Tibial nerve (tissue), 4 donors: ENCODE results near the gene EXOSC3.

Experiments used
- CTCF ChIP-seq, 5 experiments: fragments of 200-600 bp in 3 of 5; fragments of 450-650 bp in 2 of 5; sonication (generic) in 3 of 5; IDR thresholded peaks; one replicate each; pipeline ENCODE4 v1.5.1; 2016 to 2019; ENCODE audit warnings: antibody characterized with exemption in 5 of 5, mild to moderate bottlenecking in 3 of 5, moderate library complexity in 2 of 5
- EP300 ChIP-seq, 2 donors: sonication (generic); formaldehyde crosslinking; IDR thresholded peaks; one replicate each; pipeline ENCODE4 v1.6.1; 2017; ENCODE audit warnings: antibody characterized with exemption in 2 of 2, mild to moderate bottlenecking in 1 of 2

GRCh38 chr9:37769995-37770394 is 14.9 kb downstream of the EXOSC3 start:
- TF ChIP-seq CTCF (IDR thresholded peaks at IDR 0.05): no peak
- TF ChIP-seq EP300 (IDR thresholded peaks at IDR 0.05): no peak
